ENCODE data around the gene EHD4.

- TF ChIP-seq SFPQ (IDR thresholded peaks at IDR 0.05; ENCODE audit: low read depth, low read length) (no peak), CC2D1A (IDR thresholded peaks at IDR 0.05) (no peak), BRF1 (IDR thresholded peaks at IDR 0.05; ENCODE audit: borderline replicate concordance, extremely low read depth, insufficient read length) (no peak), POLR2A (conservative IDR thresholded peaks at IDR 0.05) (no peak), CTCF (IDR thresholded peaks at IDR 0.05 in 2 of 3, conservative IDR thresholded peaks at IDR 0.05 in 1 of 3; ENCODE audit: insufficient read depth in 2 of 3, low read depth in 1 of 3, low read length in 3 of 3) (no peak), FOXA1 (IDR thresholded peaks at IDR 0.05; ENCODE audit: borderline replicate concordance) (no peak), ESRRA (IDR thresholded peaks at IDR 0.05; ENCODE audit: borderline replicate concordance, low read depth) (no peak), ZNF384 (IDR thresholded peaks at IDR 0.05; ENCODE audit: low read depth, low read length) (no peak), CUX1 (CRISPR knock-in tag; IDR thresholded peaks at IDR 0.05) (no peak), AFF4 (CRISPR knock-in tag; IDR thresholded peaks at IDR 0.05) (no peak)
Measured at GRCh38 chr15:41933326-41933725, 39.0 kb downstream of the EHD4 start.

Data from K562 (cell line).